NT2/D1 (cell line): Measurements from ENCODE around the gene FMN2.

Experiments
- YY1 ChIP-seq: IDR thresholded peaks from 2 replicates; pipeline ENCODE4 v1.6.1; 2011; ENCODE audit not compliant: insufficient read length, insufficient read depth
- ZNF274 ChIP-seq: IDR thresholded peaks from 2 replicates; pipeline ENCODE4 v1.6.1; 2011; ENCODE audit warnings: mild to moderate bottlenecking, low read depth, low read length

DNA sequence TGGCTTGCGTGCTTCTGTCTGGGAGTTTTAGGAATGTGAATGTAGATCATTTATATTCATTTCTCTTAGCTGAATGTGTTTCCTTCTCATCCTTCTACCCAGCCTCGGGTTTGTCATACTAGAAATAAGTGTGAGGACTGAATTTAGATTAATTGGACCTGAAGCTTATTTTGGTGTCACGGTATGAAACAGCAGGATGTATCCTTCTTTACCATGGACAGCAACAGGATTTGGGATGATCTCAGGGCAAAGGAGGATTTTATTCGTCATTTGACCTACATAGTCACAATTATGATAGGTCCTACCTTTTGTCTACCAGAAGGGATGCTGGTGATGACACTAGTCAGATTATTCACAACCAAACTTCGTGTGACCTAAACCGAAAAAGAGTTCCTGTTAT lies 127.4 kb downstream of the FMN2 start:
- no peak for TF ChIP-seq ZNF274
- no peak for TF ChIP-seq YY1
